GM12878 (cell line): ENCODE measurements around the gene EEF1G. TPM values are rescaled to one million over a fixed set of nuclear protein-coding genes. Genes with fewer than 3 reads are reported as not detected.

Source experiments
- ATAC-seq: fragments of 200-7000 bp; cut with Tn5 transposase; 3 replicates; pipeline ENCODE4 v1.9.1; 2020; ENCODE audit warnings: mild to moderate bottlenecking, moderate library complexity
- BruUV-seq: library from RNA; stranded (reverse); fragments of 400-500 nt; replicated peaks from 2 replicates; lab custom pipeline; 2021; lab: Mats Ljungman, UMichigan
- CTCF ChIA-PET: fragments of 300-600 bp; sonication (Branson Sonifier 250); formaldehyde crosslinking; extraction: SDS; loops from one replicate; lab custom pipeline; 2021; ENCODE audit warnings: inconsistent platforms; lab: Yijun Ruan, JAX
- POLR2A ChIA-PET: fragments of 350-600 bp; formaldehyde crosslinking; extraction: SDS; loops from one replicate; lab custom pipeline; 2021; ENCODE audit warnings: inconsistent platforms; lab: Charles Lee
- RAD21 ChIA-PET: fragments of 300-600 bp; sonication (Branson Sonifier 250); formaldehyde crosslinking; loops from one replicate; lab custom pipeline; 2023; ENCODE audit warnings: antibody characterized with exemption; ENCODE audit not compliant: unreplicated experiment; lab: Charles Lee
- SMC1A ChIA-PET: fragments of 300-600 bp; sonication (Branson Sonifier 250); formaldehyde crosslinking; loops from one replicate; lab custom pipeline; 2023; ENCODE audit not compliant: unreplicated experiment, uncharacterized antibody; lab: Charles Lee
- DNase-seq: peaks from one replicate; pipeline ENCODE4 v3.0.0-alpha.2; 2011; ENCODE audit warnings: low read depth, low spot score
- FAIRE-seq: peaks from 3 replicates; lab custom pipeline; 2011; peaks lifted over from hg19 to GRCh38; lab: Jason Lieb, UNC
- H2AFZ ChIP-seq: 2 replicates; pipeline ENCODE4 v1.6.0; 2011; ENCODE audit warnings: low read depth, low read length, control low read depth; ENCODE audit not compliant: control insufficient read depth
- H3K27ac ChIP-seq: 2 replicates; pipeline ENCODE4 v1.5.1; 2011; ENCODE audit warnings: control low read depth; ENCODE audit not compliant: control insufficient read depth, insufficient read depth
- H3K27me3 ChIP-seq, 2 experiments: replicated peaks in 1 of 2; 2 replicates each; pipeline versions ENCODE4 v1.6.0 to v1.6.1; 2011; ENCODE audit warnings: low read length in 1 of 2; ENCODE audit not compliant: control insufficient read depth in 2 of 2, insufficient read depth in 2 of 2
- H3K36me3 ChIP-seq, 2 experiments: 2 replicates each; pipeline ENCODE4 v1.5.1; 2011; ENCODE audit warnings: low read length in 1 of 2; ENCODE audit not compliant: control insufficient read depth in 2 of 2, insufficient read depth in 2 of 2
- H3K4me1 ChIP-seq: 2 replicates; pipeline ENCODE4 v1.6.1; 2011; ENCODE audit warnings: mild to moderate bottlenecking, low read length, moderate library complexity, mixed read lengths; ENCODE audit not compliant: control insufficient read depth, insufficient read depth
- H3K4me2 ChIP-seq: 2 replicates; pipeline ENCODE4 v1.6.0; 2011; ENCODE audit warnings: control low read depth; ENCODE audit not compliant: control insufficient read depth, insufficient read depth
- H3K4me3 ChIP-seq: fragments of 200-600 bp; sonication (generic); 2 replicates; pipeline ENCODE4 v1.5.1; 2016
- H3K79me2 ChIP-seq: 2 replicates; pipeline ENCODE4 v1.6.0; 2011; ENCODE audit warnings: low read length; ENCODE audit not compliant: control insufficient read depth, insufficient read depth
- H3K9ac ChIP-seq: 2 replicates; pipeline ENCODE4 v1.8.0; 2011; ENCODE audit warnings: low read length, control low read depth, mixed read lengths; ENCODE audit not compliant: control insufficient read depth, insufficient read depth
- H3K9me3 ChIP-seq: replicated peaks from 3 replicates; pipeline ENCODE4 v1.5.1; 2011; ENCODE audit warnings: mild to moderate bottlenecking, low read length; ENCODE audit not compliant: control insufficient read depth, insufficient read depth
- H4K20me1 ChIP-seq: 2 replicates; pipeline ENCODE4 v1.6.0; 2011; ENCODE audit not compliant: control insufficient read depth, insufficient read depth
- CHD2 ChIP-seq: IDR thresholded peaks from 2 replicates; pipeline ENCODE4 v1.6.1; 2011; ENCODE audit warnings: low read depth, low read length, improper control_type of control experiment, borderline replicate concordance
- CREM ChIP-seq: IDR thresholded peaks from 2 replicates; pipeline ENCODE4 v1.6.1; 2014; ENCODE audit warnings: antibody characterized with exemption, low read depth
- HDAC2 ChIP-seq: fragments of 200-600 bp; sonication (generic); IDR thresholded peaks from 2 replicates; pipeline ENCODE4 v1.6.1; 2017
- HDGF ChIP-seq: fragments of 450-650 bp; IDR thresholded peaks from 2 replicates; pipeline ENCODE4 v1.6.1; 2016; ENCODE audit warnings: antibody characterized with exemption
- IKZF1 ChIP-seq: fragments of 450-650 bp; conservative IDR thresholded peaks from 2 replicates; pipeline ENCODE4 v1.6.1; 2017; ENCODE audit warnings: antibody characterized with exemption, mild to moderate bottlenecking
- IKZF2 ChIP-seq, 2 experiments: fragments of 450-650 bp; IDR thresholded peaks; 2 replicates each; pipeline ENCODE4 v1.6.1; 2017; ENCODE audit warnings: mild to moderate bottlenecking in 2 of 2, moderate library complexity in 2 of 2
- MTA2 ChIP-seq: fragments of 450-650 bp; IDR thresholded peaks from 2 replicates; pipeline ENCODE4 v1.6.1; 2016; ENCODE audit warnings: low read depth, mild to moderate bottlenecking, moderate library complexity
- NBN ChIP-seq: fragments of 450-650 bp; IDR thresholded peaks from 2 replicates; pipeline ENCODE4 v1.6.1; 2016
- PKNOX1 ChIP-seq: fragments of 450-650 bp; IDR thresholded peaks from 2 replicates; pipeline ENCODE4 v1.6.1; 2016; ENCODE audit warnings: mild to moderate bottlenecking
- SMC3 ChIP-seq: IDR thresholded peaks from 2 replicates; pipeline ENCODE4 v1.6.1; 2011; ENCODE audit warnings: low read length, improper control_type of control experiment, borderline replicate concordance
- SP1 ChIP-seq: IDR thresholded peaks from one replicate; pipeline ENCODE4 v1.6.1; 2011; ENCODE audit warnings: low read depth, low read length
- ZBED1 ChIP-seq: IDR thresholded peaks from 2 replicates; pipeline ENCODE4 v1.6.1; 2016; ENCODE audit warnings: borderline replicate concordance
- ZBTB33 ChIP-seq: fragments of 450-650 bp; IDR thresholded peaks from 2 replicates; pipeline ENCODE4 v1.6.1; 2017; ENCODE audit warnings: mild to moderate bottlenecking
- ZBTB40 ChIP-seq: fragments of 450-650 bp; IDR thresholded peaks from 2 replicates; pipeline ENCODE4 v1.6.1; 2016; ENCODE audit warnings: mild to moderate bottlenecking, moderate library complexity, borderline replicate concordance
- ZNF217 ChIP-seq: fragments of 450-650 bp; IDR thresholded peaks from 2 replicates; pipeline ENCODE4 v1.6.1; 2017; ENCODE audit warnings: antibody characterized with exemption, mild to moderate bottlenecking
- ZNF384 ChIP-seq: IDR thresholded peaks from 2 replicates; pipeline ENCODE4 v1.6.1; 2012; ENCODE audit warnings: low read depth, mild to moderate bottlenecking, low read length, improper control_type of control experiment, borderline replicate concordance
- WGBS: methylation state at CpG from one replicate; pipeline ENCODE4 v1.1.6; 2016; ENCODE audit warnings: low lambda C conversion rate; ENCODE audit not compliant: insufficient replicate concordance, insufficient coverage; ENCODE audit errors: missing lambda C conversion rate; 5-methylcytosine and 5-hydroxymethylcytosine counted together
- in situ Hi-C: fragments of 300-500 bp; cut with MboI; formaldehyde crosslinking; loops from 9 replicates; pipeline ENCODE4 v1.14.3; 2018; ENCODE audit warnings: mixed read lengths
- intact Hi-C: fragments of 100-400 bp; cut with micrococcal nuclease; formaldehyde crosslinking; loops from one replicate; pipeline ENCODE4 v1.14.2; 2022; ENCODE audit not compliant: unreplicated experiment
- polyA plus RNA-seq, 11 experiments: library from polyadenylated mRNA; depleted of rRNA in 4 of 11; unstranded in 6 of 11; stranded (reverse) in 5 of 11; fragments of >200 nt; fragmentation: Nextera tagmentation in 4 of 11; fragmentation: Illumina TruSeq in 1 of 11; extraction: Ambion mirVana in 4 of 11; extraction: Trizol in 1 of 11; gene quantifications; 1 replicate in 1 of 11; 2 replicates in 10 of 11; pipeline versions ENCODE4 v1.2.1 to v1.2.3, GENCODE V29; 2011 to 2016; ENCODE audit warnings: inconsistent platforms in 2 of 11, missing spikeins in 2 of 11, low read depth in 1 of 11
- total RNA-seq, 4 experiments: library from RNA; depleted of rRNA in 3 of 4; stranded (reverse); fragments of >200 nt in 3 of 4; fragmentation: Illumina TruSeq in 1 of 4; extraction: Trizol in 1 of 4; gene quantifications; 2 replicates each; pipeline versions ENCODE4 v1.2.1 to v1.2.3, GENCODE V29; 2013 to 2021

The EEF1G gene
- total and polyA plus RNA-seq, 10 of the 15 experiments (the other 5 are each of a cell fraction or from before 2014, with no cell fraction given): 850 to 2,739 (median 2,277) TPM

- ChIA-PET CTCF (interaction anchor here (0.6 to 9.0 kb wide), 47 partner anchors 8 to 461 kb away, joined by 3 to 280 read pairs (median 5); partner anchors contain the start of genes B3GAT3, EEF1G, LRRN4CL and MTA2), POLR2A (interaction anchor here (0.5 to 10.3 kb wide), 18 partner anchors 13 to 314 kb away, joined by 3 to 188 read pairs (median 4); partner anchors contain the start of genes B3GAT3, C11orf98, CSKMT and EEF1G), RAD21 (interaction anchor here (0.6 to 9.1 kb wide), 34 partner anchors 13 to 1780 kb away, joined by 3 to 313 read pairs (median 6); partner anchors contain the start of genes C11orf98, CSKMT, EEF1G and HNRNPUL2), SMC1A (interaction anchor here (0.6 to 7.0 kb wide), 28 partner anchors 13 to 162 kb away, joined by 3 to 212 read pairs (median 4); partner anchors contain the start of genes C11orf98, CSKMT, EEF1G and TUT1)
- Histone ChIP-seq H3K27me3 (no peaks in the 10 kb centered on the region; a peak in 2 of 4 replicates), H3K9ac (peak overlapping the region; percentile 51; the same call in 1 of the 2 replicates), H3K4me1 (peaks cover 77% of the 10 kb centered on the region), H3K4me2 (peak overlapping the region; percentile 97), H3K9me3 (no peaks in the 10 kb centered on the region), H4K20me1 (no peaks in the 10 kb centered on the region; the same call in 1 of the 2 replicates), H3K4me3 (peak overlapping the region; percentile 84), H3K27ac (peak overlapping the region; percentile 95), H3K36me3 (no peaks in the 10 kb centered on the region), H2AFZ (peak overlapping the region; percentile 53), H3K79me2 (peaks cover 72% of the 10 kb centered on the region)
- BruUV-seq: no TSS peak
- peak; percentile 48 for ATAC-seq
- 10% methylated on average over 30 of the region's 30 CpGs for WGBS
- no peak for FAIRE-seq
- peak; percentile 51 for DNase-seq
- intact Hi-C loops: loop anchor here (5.0 kb wide), 1 partner anchor 101 kb away; no protein-coding TSS in a partner anchor
- in situ Hi-C loops: no loop called here
- peak; percentile 73 for TF ChIP-seq SMC3
- TF ChIP-seq CREM: 0 out of 2 replicates have a peak, but pooled peaks have one; percentile 20
- no peak for TF ChIP-seq HDAC2
- peak; percentile 9; the same call in 1 of the 2 replicates for TF ChIP-seq ZNF384
- TF ChIP-seq ZBED1: no peak
- TF ChIP-seq IKZF1: peak; percentile 66
- TF ChIP-seq MTA2: 0 out of 2 replicates have a peak, but pooled peaks have one; percentile 11
- TF ChIP-seq HDGF: peak; percentile 59; the same call in 1 of the 2 replicates
- 0 out of 2 replicates have a peak, but pooled peaks have one; percentile 12 for TF ChIP-seq PKNOX1
- TF ChIP-seq IKZF2 (IDR thresholded peaks at IDR 0.05): peak; percentile 15 to 22; a peak in 1 of 4 replicates
- no peak for TF ChIP-seq ZBTB40
- TF ChIP-seq ZNF217: 0 out of 2 replicates have a peak, but pooled peaks have one; percentile 23
- TF ChIP-seq NBN: 0 out of 2 replicates have a peak, but pooled peaks have one; percentile 54
- peak; percentile 29 for TF ChIP-seq SP1
- TF ChIP-seq CHD2: no peak
- peak; percentile 75; the same call in 1 of the 2 replicates for TF ChIP-seq ZBTB33
These were observed 30.7 kb downstream of the EEF1G start for GRCh38 chr11:62542750-62543567.
